C4-2B (cell line): ENCODE results near the gene CLDN2.

ENCODE experiments used
- CTCF ChIP-seq: fragments of 450-650 bp; conservative IDR thresholded peaks from 2 replicates; pipeline ENCODE4 v1.5.1; 2017; ENCODE audit warnings: mild to moderate bottlenecking
- ZFX ChIP-seq: fragments of 450-650 bp; IDR thresholded peaks from 2 replicates; pipeline ENCODE4 v1.6.1; 2017

GRCh38 chrX:106906361-106906760, 13.8 kb upstream of the CLDN2 start:
- TF ChIP-seq CTCF, result no peak
- no peak for TF ChIP-seq ZFX
